GM12801 (cell line): ENCODE measurements around the gene CKB.

Experiments used
- TF ChIP-seq, protein P1 (sequence below): IDR thresholded peaks from one replicate; pipeline ENCODE4 v1.5.1; 2011; ENCODE audit warnings: control low read depth; ENCODE audit not compliant: insufficient read length; ENCODE audit errors: extremely low read depth

CKB gene

DNA sequence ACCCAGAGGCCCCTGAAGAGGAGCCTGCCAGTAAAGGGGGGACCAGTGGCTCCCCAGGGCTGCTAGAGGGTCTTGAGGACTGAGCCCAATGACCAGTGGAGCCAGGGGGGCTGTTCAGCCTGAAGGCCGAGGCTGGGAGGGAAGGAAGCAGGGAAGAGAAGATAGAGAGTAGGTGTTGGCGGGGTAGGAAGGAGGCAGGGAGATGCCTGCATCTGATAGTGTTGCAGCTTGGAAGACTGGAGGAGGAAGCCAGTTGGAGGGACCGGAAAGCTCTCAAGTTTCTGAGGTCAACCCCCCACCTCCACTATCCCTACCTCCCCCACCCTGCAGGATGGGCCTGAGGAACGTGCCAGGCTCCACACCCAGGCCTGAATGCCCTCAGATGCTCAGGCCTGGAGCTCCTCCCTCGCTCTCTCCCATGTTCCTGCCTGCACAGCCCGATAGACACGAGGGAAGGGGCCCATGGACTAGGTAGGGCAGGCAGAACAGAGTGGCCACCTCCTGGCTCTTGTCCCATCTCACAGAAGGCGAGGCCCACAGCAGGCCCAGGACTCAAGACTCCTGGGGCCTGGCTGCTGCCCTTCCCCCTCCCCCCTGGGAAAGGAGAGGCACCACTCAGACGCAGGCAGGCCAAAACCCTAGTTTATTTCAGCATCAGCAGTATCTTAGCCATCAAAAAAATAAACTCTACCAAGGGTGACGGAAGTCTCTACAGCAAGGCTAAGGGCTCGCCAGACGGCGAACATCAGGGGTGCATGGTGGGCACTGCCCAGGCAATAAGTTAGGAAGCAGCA is 3.4 kb downstream of the CKB start:
- TF ChIP-seq, protein P1, sequence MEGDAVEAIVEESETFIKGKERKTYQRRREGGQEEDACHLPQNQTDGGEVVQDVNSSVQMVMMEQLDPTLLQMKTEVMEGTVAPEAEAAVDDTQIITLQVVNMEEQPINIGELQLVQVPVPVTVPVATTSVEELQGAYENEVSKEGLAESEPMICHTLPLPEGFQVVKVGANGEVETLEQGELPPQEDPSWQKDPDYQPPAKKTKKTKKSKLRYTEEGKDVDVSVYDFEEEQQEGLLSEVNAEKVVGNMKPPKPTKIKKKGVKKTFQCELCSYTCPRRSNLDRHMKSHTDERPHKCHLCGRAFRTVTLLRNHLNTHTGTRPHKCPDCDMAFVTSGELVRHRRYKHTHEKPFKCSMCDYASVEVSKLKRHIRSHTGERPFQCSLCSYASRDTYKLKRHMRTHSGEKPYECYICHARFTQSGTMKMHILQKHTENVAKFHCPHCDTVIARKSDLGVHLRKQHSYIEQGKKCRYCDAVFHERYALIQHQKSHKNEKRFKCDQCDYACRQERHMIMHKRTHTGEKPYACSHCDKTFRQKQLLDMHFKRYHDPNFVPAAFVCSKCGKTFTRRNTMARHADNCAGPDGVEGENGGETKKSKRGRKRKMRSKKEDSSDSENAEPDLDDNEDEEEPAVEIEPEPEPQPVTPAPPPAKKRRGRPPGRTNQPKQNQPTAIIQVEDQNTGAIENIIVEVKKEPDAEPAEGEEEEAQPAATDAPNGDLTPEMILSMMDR = no peak

DNA sequence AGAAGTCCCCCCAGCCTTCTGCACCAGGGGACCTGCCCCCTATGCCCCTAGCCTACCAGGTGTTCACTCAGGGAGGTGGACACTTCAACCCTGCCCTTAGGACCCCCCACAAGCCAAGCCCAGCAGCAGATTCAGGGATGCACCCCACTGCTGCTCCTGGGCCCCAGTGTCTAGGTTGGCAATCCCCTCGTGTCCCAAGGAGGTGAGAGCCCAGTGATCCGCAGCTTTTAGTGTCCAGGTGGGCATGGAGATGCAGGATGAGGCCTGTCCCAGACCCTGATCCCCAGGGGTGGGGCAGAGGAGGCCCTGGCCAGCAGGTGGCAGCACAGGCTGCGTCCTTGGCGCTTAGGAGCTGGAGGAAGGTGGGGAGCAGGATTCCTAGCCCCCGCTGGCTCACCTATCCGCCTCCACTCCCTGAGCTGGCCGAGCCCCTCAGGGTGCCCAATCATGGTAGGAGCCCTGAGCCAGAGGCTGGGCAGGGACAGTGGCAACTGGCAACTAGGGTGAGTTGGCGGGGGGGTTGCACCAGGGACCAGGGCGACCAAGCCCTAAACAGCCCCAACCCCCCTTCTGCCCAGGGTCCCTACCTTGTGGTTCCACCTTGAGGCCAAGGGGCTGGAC is 4.1 kb downstream of the CKB start:
- TF ChIP-seq, protein P1 = no peak

DNA sequence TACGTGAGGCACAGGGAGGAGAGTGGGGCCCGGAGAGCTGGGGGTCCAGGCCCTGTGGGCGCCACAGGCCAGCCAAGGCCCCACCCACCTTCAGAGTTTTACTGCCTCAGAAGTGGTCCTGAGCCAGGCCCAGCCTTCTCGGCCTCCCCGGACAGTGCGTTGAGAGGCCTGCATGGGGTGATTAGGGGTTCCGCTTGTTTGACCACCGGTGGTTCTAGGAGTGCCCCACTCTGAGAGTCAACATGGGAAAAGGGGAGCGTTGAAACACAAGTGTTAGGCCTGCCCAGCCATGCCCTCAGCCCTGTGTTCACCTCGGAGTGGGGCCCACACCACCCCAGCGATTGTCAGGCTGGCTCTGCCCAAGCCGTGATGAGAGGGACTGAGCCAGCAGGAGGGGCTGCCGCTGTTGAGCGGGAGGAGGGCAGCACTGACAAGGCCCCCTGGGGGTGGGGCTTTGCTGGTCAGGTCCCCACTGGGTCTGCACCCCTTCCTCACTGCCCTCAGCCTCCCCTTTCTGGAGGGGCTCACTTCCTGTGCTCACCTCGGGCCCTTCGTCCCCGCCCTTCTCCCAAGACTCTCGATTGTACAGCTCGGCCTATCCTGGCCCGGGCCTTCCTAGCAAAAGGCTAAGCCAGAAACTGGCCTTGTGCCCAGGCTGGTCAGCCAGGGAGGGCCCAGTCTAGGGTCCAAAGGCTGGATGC is 4.8 kb downstream of the CKB start:
- TF ChIP-seq, protein P1 = no peak

DNA sequence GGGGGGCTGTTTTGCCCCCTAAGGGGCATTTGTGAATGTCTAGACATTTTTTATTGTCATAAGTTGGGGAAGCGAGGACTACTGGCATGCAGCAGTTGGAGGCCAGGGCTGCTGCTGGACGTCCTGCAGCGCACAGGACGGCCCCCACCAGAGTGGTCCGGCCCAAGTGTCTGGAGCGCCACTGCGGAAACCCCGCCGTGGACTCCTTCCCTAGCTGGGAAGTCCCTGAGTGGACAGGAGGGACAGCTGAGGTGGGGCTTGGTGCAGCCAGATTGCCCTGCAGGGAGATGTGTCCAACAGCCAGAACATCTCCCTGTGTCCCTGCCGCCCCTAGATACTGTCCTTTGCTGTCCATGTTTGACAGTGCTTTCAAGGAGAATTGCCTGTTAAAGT is 5.5 kb downstream of the CKB start:
- TF ChIP-seq, protein P1 = no peak

DNA sequence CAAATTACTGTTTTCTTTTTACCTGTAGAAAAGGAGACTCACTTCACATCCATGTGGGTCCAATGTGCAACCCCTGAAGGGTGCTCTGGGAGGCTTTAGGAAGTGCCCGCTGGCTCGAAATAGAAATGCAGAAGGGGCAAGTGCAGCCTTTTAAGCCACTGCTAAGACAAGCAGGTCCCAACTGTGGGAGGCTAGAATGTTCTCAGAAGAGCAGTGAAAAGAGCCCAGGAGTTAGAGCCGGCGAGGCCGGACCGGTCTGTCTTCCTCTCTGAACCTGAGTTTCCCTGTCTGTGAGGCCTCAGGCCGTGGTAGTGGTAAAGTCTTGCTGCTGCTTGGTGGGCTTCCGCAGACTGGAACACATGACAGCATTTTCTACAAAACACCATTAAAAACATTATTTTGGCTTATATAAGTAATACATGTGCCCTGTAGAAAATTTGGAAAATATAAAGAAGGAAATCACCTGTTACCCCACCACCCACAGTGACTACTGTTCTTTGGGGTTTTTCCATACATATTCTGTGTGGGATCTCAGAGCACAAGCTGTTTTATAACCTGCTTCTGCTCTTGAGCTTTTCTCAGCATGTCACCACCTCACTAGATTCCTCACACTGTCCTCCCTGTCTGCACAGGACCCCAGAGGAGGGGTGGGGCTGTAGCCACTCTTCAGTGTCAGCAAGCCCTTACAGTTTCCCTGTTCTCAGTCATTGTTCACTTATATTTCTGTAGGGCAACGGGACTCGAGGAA is 6.0 kb downstream of the CKB start:
- TF ChIP-seq, protein P1 = no peak

DNA sequence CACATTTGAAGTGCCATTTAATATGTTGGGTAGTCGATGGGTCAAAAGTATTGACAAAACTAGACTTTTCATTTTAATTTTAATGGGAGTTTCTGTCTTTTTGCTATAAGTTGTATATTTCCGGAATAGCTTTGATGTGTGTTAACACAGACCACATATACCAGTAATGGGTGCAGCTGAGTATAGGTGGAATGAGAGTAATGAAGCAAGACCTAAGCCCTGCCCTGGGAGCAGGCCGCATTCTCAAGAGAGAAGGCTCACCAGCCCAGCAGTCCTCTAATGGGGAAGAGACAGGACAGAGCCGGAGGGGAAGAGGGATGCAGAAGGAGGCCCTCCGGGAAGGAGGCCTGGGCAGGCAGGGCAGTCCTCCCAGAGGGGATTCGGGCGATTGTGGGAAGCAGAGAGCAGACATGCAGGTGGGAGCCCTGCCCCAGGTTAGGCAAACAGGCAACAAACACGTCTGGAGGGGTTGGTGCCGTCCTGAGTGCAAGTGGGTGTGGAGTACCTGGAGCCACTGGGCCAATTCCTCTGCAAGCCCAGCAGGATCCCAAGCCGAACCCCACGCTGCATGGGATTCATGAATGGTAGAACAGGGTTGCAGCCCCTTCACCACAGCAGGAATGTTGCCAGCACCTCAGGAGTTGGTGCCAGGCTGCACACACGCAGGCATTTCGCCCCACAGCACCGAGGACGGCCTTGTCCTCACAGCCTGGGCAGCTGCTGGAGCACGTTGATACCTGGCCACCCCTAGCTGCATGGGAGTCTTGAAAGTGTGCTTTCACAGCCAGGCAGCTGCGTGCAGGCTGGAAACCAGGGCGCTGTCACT is 7.8 kb downstream of the CKB start:
- TF ChIP-seq, protein P1 = no peak
